HG02588 (cell line): ENCODE data around the gene ARHGAP15.

Source experiments
- ATAC-seq: cut with Tn5 transposase; IDR thresholded peaks from one replicate; pipeline ENCODE4 v1.9.1; 2021; ENCODE audit warnings: mild to moderate bottlenecking, moderate library complexity; ENCODE audit not compliant: unreplicated experiment

Gene ARHGAP15

GRCh38 chr2:143392358-143392757 lies 263.1 kb downstream of the ARHGAP15 start:
- ATAC-seq, result no peak

- ATAC-seq, result no peak
These were observed 264.8 kb downstream of the ARHGAP15 start for GRCh38 chr2:143394062-143394461.

- peak; percentile 67 for ATAC-seq
These were observed 268.8 kb downstream of the ARHGAP15 start for GRCh38 chr2:143397884-143398614.

- no peak for ATAC-seq
These were observed 269.6 kb downstream of the ARHGAP15 start for GRCh38 chr2:143398781-143399180.

GRCh38 chr2:143399631-143400069 lies 270.4 kb downstream of the ARHGAP15 start:
- ATAC-seq, result no peak

- ATAC-seq, result no peak
These were observed 272.6 kb downstream of the ARHGAP15 start for GRCh38 chr2:143401861-143402260.

GRCh38 chr2:143402451-143402850 lies 273.2 kb downstream of the ARHGAP15 start:
- ATAC-seq, result no peak

- no peak for ATAC-seq
These were observed 281.1 kb downstream of the ARHGAP15 start for GRCh38 chr2:143410082-143410897.

- no peak for ATAC-seq
These were observed 286.4 kb downstream of the ARHGAP15 start for GRCh38 chr2:143415571-143415970.

GRCh38 chr2:143417428-143417827 lies 288.2 kb downstream of the ARHGAP15 start:
- no peak for ATAC-seq

- no peak for ATAC-seq
These were observed 291.1 kb downstream of the ARHGAP15 start for GRCh38 chr2:143420313-143420712.

GRCh38 chr2:143422681-143423080 lies 293.5 kb downstream of the ARHGAP15 start:
- no peak for ATAC-seq

GRCh38 chr2:143425896-143426295 lies 296.7 kb downstream of the ARHGAP15 start:
- ATAC-seq, result no peak

GRCh38 chr2:143426296-143426695 lies 297.1 kb downstream of the ARHGAP15 start:
- ATAC-seq, result no peak

GRCh38 chr2:143428700-143429099 lies 299.5 kb downstream of the ARHGAP15 start:
- no peak for ATAC-seq

- no peak for ATAC-seq
These were observed 300.9 kb downstream of the ARHGAP15 start for GRCh38 chr2:143429932-143430679.

GRCh38 chr2:143431316-143431715 lies 302.1 kb downstream of the ARHGAP15 start:
- no peak for ATAC-seq

GRCh38 chr2:143433251-143433650 lies 304.0 kb downstream of the ARHGAP15 start:
- ATAC-seq, result no peak

GRCh38 chr2:143433840-143434239 lies 304.6 kb downstream of the ARHGAP15 start:
- no peak for ATAC-seq

- ATAC-seq, result no peak
These were observed 305.2 kb downstream of the ARHGAP15 start for GRCh38 chr2:143434445-143434844.

GRCh38 chr2:143435131-143435530 lies 305.9 kb downstream of the ARHGAP15 start:
- no peak for ATAC-seq
